Central memory CD8-positive, alpha-beta T cell (primary cell): Measurements from ENCODE around the gene AIP.

Experiments used
- ATAC-seq: fragments of 150-1000 bp; cut with Tn5 transposase; replicated peaks from 2 replicates; pipeline ENCODE4 v1.10.0; 2022; ENCODE audit warnings: mild to moderate bottlenecking, moderate FRiP score, moderate number of reproducible peaks; ENCODE audit not compliant: poor library complexity, severe bottlenecking; ENCODE audit errors: extremely low read depth
- DNase-seq, 2 donors: peaks; one replicate each; pipeline ENCODE4 v3.0.0; 2021; ENCODE audit warnings: low spot score in 2 of 2
- H3K27ac Mint-ChIP-seq: one replicate; pipeline ENCODE4 v1.8.0; 2022; ENCODE audit warnings: low read depth, mild to moderate bottlenecking, moderate library complexity, mixed read lengths
- H3K27me3 Mint-ChIP-seq: one replicate; pipeline ENCODE4 v1.8.0; 2022; ENCODE audit warnings: mixed read lengths
- H3K36me3 Mint-ChIP-seq: one replicate; pipeline ENCODE4 v1.8.0; 2022; ENCODE audit warnings: mild to moderate bottlenecking, moderate library complexity, mixed read lengths; ENCODE audit not compliant: insufficient read depth
- H3K4me1 Mint-ChIP-seq: one replicate; pipeline ENCODE4 v1.8.0; 2022; ENCODE audit warnings: mixed read lengths
- H3K4me3 Mint-ChIP-seq: one replicate; pipeline ENCODE4 v1.8.0; 2022; ENCODE audit warnings: mild to moderate bottlenecking, moderate library complexity, mixed read lengths
- H3K9me3 Mint-ChIP-seq: one replicate; pipeline ENCODE4 v1.8.0; 2022; ENCODE audit warnings: mixed read lengths

The AIP gene

DNA sequence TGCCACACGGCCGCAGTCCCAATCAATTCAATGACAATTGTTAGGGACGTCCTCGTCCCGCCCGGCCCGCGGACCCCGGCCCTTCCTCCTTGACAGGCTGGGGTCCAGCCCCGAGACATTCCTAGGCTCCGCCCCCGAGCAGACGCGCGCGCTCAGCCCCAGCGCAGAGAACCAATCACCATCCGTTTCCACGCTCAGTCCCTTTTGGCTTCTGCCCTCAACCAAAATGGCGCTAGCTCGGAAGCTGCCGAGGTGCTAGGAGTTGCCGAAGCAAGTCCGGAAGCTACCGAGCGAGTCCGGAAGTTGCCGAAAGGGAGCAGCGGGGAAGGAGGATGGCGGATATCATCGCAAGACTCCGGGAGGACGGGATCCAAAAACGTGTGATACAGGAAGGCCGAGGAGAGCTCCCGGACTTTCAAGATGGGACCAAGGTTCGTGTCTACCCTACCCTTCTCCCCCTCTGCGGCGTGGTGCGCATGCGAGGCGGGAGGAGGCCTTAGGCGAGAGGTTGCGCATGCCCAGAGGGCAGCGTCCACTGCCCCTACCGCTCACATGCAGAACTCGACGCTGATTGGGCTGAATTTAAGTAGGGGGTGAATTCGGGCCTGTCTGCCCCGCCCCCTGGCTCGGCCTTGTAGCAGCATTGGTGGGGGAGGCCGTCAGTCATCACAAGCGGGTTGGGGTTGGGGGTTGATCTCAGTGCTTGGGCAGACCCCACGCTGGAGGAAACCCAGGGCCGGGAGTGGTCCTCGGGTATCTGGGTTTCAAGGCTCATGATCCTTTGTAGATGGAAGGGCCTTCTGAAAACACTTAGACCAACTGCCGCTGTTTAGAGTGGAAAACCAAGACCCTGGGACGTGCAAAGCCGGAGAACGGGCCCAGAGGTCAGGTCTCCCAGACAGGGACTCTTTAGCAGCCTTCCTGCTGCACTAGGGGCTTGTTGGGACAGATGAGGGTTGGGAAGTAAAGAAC lies at the start of gene AIP:
Gene AIP (plus strand): TSS at position 200 of the 972 bp plus-strand sequence. CDS start 133 bp downstream, at position 333.
- Mint-ChIP-seq H3K27ac (peak within 1 kb of the TSS; percentile 95), H3K9me3 (no peaks in the 10 kb centered on the region), H3K4me1 (peaks cover 58% of the 10 kb centered on the region), H3K4me3 (peak within 1 kb of the TSS; percentile 92), H3K27me3 (no peaks in the 10 kb centered on the region), H3K36me3 (peaks cover 38% of the 10 kb centered on the region)
- DNase-seq (peak; percentile 94 to 97), ATAC-seq (peak; percentile 76)

GRCh38 chr11:67433536-67434394 lies 49.1 kb upstream of the AIP start:
- DNase-seq (no peak), ATAC-seq (no peak)
- Mint-ChIP-seq H3K4me3 (peak overlapping the region; percentile 96), H3K9me3 (no peaks in the 10 kb centered on the region), H3K36me3 (peaks cover 57% of the 10 kb centered on the region), H3K4me1 (peaks cover 52% of the 10 kb centered on the region), H3K27me3 (no peaks in the 10 kb centered on the region), H3K27ac (peak overlapping the region; percentile 62)

- no peak for ATAC-seq
- peak overlapping the region; percentile 62 for H3K27ac Mint-ChIP-seq
- no peaks in the 10 kb centered on the region for H3K27me3 Mint-ChIP-seq
- DNase-seq: no peak
- peaks cover 55% of the 10 kb centered on the region for H3K4me1 Mint-ChIP-seq
- H3K4me3 Mint-ChIP-seq: peak overlapping the region; percentile 96
- H3K9me3 Mint-ChIP-seq: no peaks in the 10 kb centered on the region
- H3K36me3 Mint-ChIP-seq: peaks cover 60% of the 10 kb centered on the region
Observed at GRCh38 chr11:67434395-67434881, 48.4 kb upstream of the AIP start.

DNA sequence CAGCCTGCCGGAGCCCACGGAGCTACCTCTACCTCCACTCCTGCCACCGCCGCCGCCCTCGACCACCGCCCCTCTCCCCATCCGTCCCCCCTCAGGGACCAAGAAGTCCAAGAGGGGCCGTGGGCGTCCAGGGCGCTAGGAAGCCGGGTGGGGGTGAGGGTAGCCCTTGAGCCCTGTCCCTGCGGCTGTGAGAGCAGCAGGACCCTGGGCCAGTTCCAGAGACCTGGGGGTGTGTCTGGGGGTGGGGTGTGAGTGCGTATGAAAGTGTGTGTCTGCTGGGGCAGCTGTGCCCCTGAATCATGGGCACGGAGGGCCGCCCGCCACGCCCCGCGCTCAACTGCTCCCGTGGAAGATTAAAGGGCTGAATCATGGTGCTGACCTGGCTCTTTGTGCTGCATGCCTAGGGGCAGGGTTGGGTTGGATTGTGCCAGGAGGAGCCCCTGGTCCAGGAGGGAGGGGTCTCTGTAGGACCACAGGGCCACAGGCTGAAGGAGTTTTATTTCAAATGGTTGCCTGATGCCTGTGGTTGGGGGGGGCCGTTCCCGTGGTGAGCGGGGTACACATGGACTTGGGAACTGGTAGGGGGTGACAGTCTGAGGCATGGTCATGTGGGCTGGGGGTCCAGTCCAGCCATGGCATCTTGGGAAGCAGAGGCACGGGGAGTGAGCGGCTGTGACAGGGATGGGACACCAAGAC lies 47.6 kb upstream of the AIP start:
- H3K36me3 Mint-ChIP-seq: peaks cover 59% of the 10 kb centered on the region

DNA sequence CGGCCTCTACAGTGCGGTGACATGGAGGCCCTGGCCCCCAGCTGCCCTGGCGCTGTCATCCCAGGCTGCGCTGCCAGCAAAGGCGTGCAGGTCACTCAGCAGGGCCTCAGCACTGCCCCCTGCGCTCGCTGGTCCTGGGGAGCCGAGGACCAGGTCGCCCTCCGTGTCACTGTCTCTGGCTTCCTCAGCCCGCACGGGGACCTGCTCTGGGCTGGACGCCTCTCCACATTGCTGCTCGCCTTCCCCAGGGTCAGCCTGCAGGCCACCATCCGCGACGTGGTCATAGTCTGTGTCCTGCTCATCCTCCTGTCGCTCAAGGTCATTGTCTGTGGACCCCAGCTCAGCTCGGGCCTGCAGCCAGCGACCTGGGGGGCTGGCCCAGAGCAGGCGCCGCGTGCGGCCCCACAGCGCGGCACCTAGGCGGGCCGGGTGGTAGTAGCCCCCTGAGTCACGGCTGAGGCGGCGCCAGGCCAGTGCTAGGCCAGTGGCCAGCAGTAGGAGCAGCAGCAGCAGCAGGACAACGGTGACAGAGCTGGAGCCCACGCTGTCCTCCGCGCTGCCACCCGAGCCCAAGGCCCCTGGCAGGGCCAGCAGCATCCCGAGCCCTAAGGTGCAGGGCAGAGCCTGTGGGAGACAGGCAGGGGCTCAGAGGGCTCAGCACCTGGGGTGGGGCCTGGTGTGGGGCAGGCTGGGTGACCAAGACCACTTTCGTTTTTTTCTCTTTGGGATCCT lies 46.9 kb upstream of the AIP start:
- no peaks in the 10 kb centered on the region for H3K27me3 Mint-ChIP-seq
- H3K36me3 Mint-ChIP-seq: peaks cover 61% of the 10 kb centered on the region
- peaks cover 70% of the 10 kb centered on the region for H3K4me1 Mint-ChIP-seq
- H3K9me3 Mint-ChIP-seq: no peaks in the 10 kb centered on the region
- ATAC-seq: no peak
- no peak for DNase-seq
- peak overlapping the region; percentile 96 for H3K4me3 Mint-ChIP-seq
- H3K27ac Mint-ChIP-seq: peak overlapping the region; percentile 97

More for the DNA sequence above, 47.6 kb upstream of the AIP start:
- no peaks in the 10 kb centered on the region for H3K9me3 Mint-ChIP-seq
- ATAC-seq (no peak), DNase-seq (no peak)
- no peaks in the 10 kb centered on the region for H3K27me3 Mint-ChIP-seq
- H3K27ac Mint-ChIP-seq: peak overlapping the region; percentile 97
- H3K4me3 Mint-ChIP-seq: peak overlapping the region; percentile 96
- peaks cover 62% of the 10 kb centered on the region for H3K4me1 Mint-ChIP-seq

DNA sequence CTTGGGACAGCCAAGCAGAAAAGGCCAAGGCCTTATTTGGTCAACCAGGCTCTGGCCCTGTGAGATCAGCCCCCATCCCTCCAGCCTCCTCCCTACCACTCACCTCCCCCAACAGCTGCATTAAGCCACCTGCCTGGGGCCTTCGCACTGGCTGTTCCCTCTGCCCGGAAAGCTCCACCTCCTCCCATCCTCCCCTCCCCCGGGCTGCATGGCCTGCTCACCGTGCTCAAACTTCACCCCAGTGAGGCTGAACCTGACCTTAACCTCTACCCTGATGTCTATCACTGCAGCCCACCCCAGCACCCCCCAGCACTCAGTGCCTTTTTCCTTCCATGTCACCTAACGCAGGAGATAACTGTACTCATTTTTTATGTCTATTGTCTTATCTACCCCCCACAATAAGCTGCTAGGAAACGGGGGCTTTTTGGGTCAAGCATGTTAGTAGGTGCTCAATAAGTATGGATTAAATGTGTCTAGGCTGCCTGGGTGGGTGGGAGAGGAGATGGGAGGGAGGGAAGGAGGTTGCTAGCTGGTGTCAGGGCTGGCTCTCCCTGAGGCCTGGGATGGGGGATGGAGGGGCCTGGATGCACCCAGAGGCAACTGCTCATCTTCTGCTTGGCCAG lies 46.3 kb upstream of the AIP start:
- Mint-ChIP-seq H3K36me3 (peaks cover 58% of the 10 kb centered on the region), H3K27ac (peak overlapping the region; percentile 97), H3K9me3 (no peaks in the 10 kb centered on the region), H3K4me3 (peak overlapping the region; percentile 96), H3K27me3 (no peaks in the 10 kb centered on the region), H3K4me1 (peaks cover 74% of the 10 kb centered on the region)
- ATAC-seq (peak; percentile 29), DNase-seq (peak in 1 of 2 donors; percentile 47)

- peaks cover 72% of the 10 kb centered on the region for H3K4me1 Mint-ChIP-seq
- peak within 1 kb of the TSS; percentile 97 for H3K27ac Mint-ChIP-seq
- ATAC-seq (peak; percentile 70), DNase-seq (peak in 1 of 2 donors; percentile 67)
- peaks cover 59% of the 10 kb centered on the region for H3K36me3 Mint-ChIP-seq
- H3K4me3 Mint-ChIP-seq: peak within 1 kb of the TSS; percentile 96
- H3K9me3 Mint-ChIP-seq: no peaks in the 10 kb centered on the region
- no peaks in the 10 kb centered on the region for H3K27me3 Mint-ChIP-seq
Observed at GRCh38 chr11:67437082-67437808, 45.6 kb upstream of the AIP start, which contains the start of gene PTPRCAP. Gene PTPRCAP, minus strand, starts transcription at chr11:67437682. Its CDS starts 63 bp downstream, at chr11:67437619.

GRCh38 chr11:67437809-67438157 lies 45.0 kb upstream of the AIP start:
- Mint-ChIP-seq H3K27me3 (no peaks in the 10 kb centered on the region), H3K36me3 (peaks cover 59% of the 10 kb centered on the region), H3K4me3 (peak overlapping the region; percentile 96), H3K27ac (peak overlapping the region; percentile 97), H3K9me3 (no peaks in the 10 kb centered on the region), H3K4me1 (peaks cover 66% of the 10 kb centered on the region)
- ATAC-seq: no peak
- DNase-seq: no peak

DNA sequence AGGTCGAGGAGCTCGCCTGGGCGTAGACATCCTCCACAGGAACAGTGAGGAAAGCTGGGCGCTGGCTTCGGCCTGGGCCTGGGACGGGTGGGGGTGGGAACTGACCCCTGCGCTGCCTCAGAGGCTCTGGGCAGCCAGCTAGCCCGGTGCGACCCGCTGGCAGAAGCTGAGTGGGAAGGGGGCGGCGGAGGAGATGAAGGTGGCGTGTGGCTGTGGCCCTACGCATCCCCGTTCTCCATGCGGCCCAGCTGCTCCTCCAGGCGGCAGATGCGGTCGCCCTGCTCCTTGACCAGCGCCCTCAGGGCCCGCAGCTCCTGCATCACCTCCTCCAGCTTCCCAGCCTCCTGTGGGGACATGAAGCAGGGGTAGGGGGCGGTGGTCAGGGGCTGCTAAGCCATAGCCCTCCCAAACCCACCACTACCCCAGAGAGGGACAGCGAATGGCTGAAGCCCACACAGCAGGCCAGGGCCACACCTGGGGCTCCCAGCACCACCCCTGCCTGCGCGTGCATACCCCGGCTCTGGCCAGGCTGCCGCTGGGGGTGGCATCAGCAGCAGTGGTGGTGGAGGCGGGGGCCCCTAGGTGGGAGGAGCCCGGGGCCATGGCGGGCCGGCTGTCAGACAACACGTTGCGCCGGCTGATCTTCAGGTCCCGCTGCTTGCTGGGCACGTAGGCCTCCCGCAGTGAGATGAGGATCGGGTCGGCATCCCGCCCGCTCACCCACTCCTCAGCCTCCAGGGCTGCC lies 44.5 kb upstream of the AIP start:
- Mint-ChIP-seq H3K27ac (peak overlapping the region; percentile 97), H3K4me1 (peaks cover 61% of the 10 kb centered on the region)
- peak; percentile 62 to 64 for DNase-seq

More for the DNA sequence above, 44.5 kb upstream of the AIP start:
- H3K27me3 Mint-ChIP-seq: no peaks in the 10 kb centered on the region
- peak overlapping the region; percentile 96 for H3K4me3 Mint-ChIP-seq
- H3K36me3 Mint-ChIP-seq: peaks cover 56% of the 10 kb centered on the region
- peak; percentile 37 for ATAC-seq
- H3K9me3 Mint-ChIP-seq: no peaks in the 10 kb centered on the region
